ENCODE data around the gene LRSAM1.
A peak's percentile ranks its signal among the peaks of the same experiment; 100 is the strongest.

LRSAM1 gene

GRCh38 chr9:127428348-127428747 is 23.0 kb upstream of the LRSAM1 start:
- DNase-seq, result no peak

GRCh38 chr9:127430415-127430814 is 20.9 kb upstream of the LRSAM1 start:
- no peak for DNase-seq

- no peak for DNase-seq
Measured at GRCh38 chr9:127437497-127438264, 13.6 kb upstream of the LRSAM1 start.

GRCh38 chr9:127438394-127438793 is 12.9 kb upstream of the LRSAM1 start:
- no peak for DNase-seq

- no peak for DNase-seq
Measured at GRCh38 chr9:127444283-127444920, 6.9 kb upstream of the LRSAM1 start.

- no peak for DNase-seq
Measured at GRCh38 chr9:127444921-127445850, 6.1 kb upstream of the LRSAM1 start.

- no peak for DNase-seq
Measured at GRCh38 chr9:127445851-127446712, 5.2 kb upstream of the LRSAM1 start.

GRCh38 chr9:127446713-127447415 is 4.4 kb upstream of the LRSAM1 start:
- DNase-seq, result no peak

- no peak for DNase-seq
Measured at GRCh38 chr9:127447416-127448111, 3.7 kb upstream of the LRSAM1 start.

- no peak for DNase-seq
Measured at GRCh38 chr9:127448112-127448805, 3.1 kb upstream of the LRSAM1 start.

GRCh38 chr9:127449332-127449966 is 1.9 kb upstream of the LRSAM1 start:
- DNase-seq, result no peak

GRCh38 chr9:127450243-127450760 is 1.0 kb upstream of the LRSAM1 start:
- no peak for DNase-seq

GRCh38 chr9:127451608-127451857 is 223 bp downstream of the LRSAM1 start:
- DNase-seq, result no peak

- DNase-seq, result peak; percentile 19 to 36
Measured at GRCh38 chr9:127451858-127452656, 747 bp downstream of the LRSAM1 start.

GRCh38 chr9:127452691-127453090 is 1.4 kb downstream of the LRSAM1 start:
- no peak for DNase-seq

GRCh38 chr9:127455324-127455992 is 4.1 kb downstream of the LRSAM1 start:
- peak; percentile 84 to 91 for DNase-seq

GRCh38 chr9:127457191-127457878 is 6.0 kb downstream of the LRSAM1 start:
- no peak for DNase-seq

- no peak for DNase-seq
Measured at GRCh38 chr9:127458921-127459320, 7.6 kb downstream of the LRSAM1 start.
